SK-N-SH treated with all-trans-retinoic acid at 6 μM for 48 hours (cell line): ENCODE data around the gene CD52.

Source experiments
- ATAC-seq: fragments of 200-7000 bp; cut with Tn5 transposase; 3 replicates; pipeline ENCODE4 v1.9.1; 2020; ENCODE audit warnings: mild to moderate bottlenecking, moderate library complexity
- ARNTL ChIP-seq: fragments of 450-650 bp; formaldehyde crosslinking; IDR thresholded peaks from 2 replicates; pipeline ENCODE4 v1.5.0; 2020; ENCODE audit warnings: low read depth, mild to moderate bottlenecking, moderate library complexity, borderline replicate concordance
- BACH2 ChIP-seq: fragments of 250-450 bp; sonication (Bioruptor Pico); IDR thresholded peaks from 2 replicates; pipeline ENCODE4 v1.9.0; 2021; ENCODE audit warnings: mild to moderate bottlenecking, borderline replicate concordance
- CSDC2 ChIP-seq: fragments of 250-450 bp; sonication (Bioruptor Pico); IDR thresholded peaks from 2 replicates; pipeline ENCODE4 v1.5.0; 2020; ENCODE audit warnings: mild to moderate bottlenecking, moderate library complexity
- ESRRG ChIP-seq: fragments of 250-450 bp; sonication (Bioruptor Pico); IDR thresholded peaks from 2 replicates; pipeline ENCODE4 v1.6.1; 2021; ENCODE audit warnings: mild to moderate bottlenecking
- GLIS3 ChIP-seq: fragments of 250-450 bp; sonication (Bioruptor Pico); IDR thresholded peaks from 2 replicates; pipeline ENCODE4 v1.5.0; 2020; ENCODE audit warnings: mild to moderate bottlenecking, moderate library complexity
- ISL1 ChIP-seq: fragments of 250-450 bp; sonication (Bioruptor Pico); IDR thresholded peaks from 2 replicates; pipeline ENCODE4 v2.1.2; 2022; ENCODE audit warnings: mild to moderate bottlenecking, moderate library complexity
- OSR1 ChIP-seq: fragments of 250-450 bp; sonication (Bioruptor Pico); IDR thresholded peaks from 2 replicates; pipeline ENCODE4 v1.8.0; 2022; ENCODE audit warnings: moderate library complexity, mild to moderate bottlenecking, inconsistent platforms
- PPARA ChIP-seq: fragments of 250-450 bp; sonication (Bioruptor Pico); IDR thresholded peaks from 2 replicates; pipeline ENCODE4 v1.5.0; 2020; ENCODE audit warnings: mild to moderate bottlenecking, borderline replicate concordance
- RARB ChIP-seq: fragments of 250-450 bp; sonication (Bioruptor Pico); IDR thresholded peaks from 2 replicates; pipeline ENCODE4 v1.8.0; 2021; ENCODE audit warnings: mild to moderate bottlenecking, moderate library complexity
- SNAI2 ChIP-seq: fragments of 250-450 bp; sonication (Bioruptor Pico); IDR thresholded peaks from 2 replicates; pipeline ENCODE4 v1.5.0; 2020; ENCODE audit warnings: mild to moderate bottlenecking, moderate library complexity
- TCF4 ChIP-seq: fragments of 250-450 bp; sonication (Bioruptor Pico); IDR thresholded peaks from 2 replicates; pipeline ENCODE4 v1.8.0; 2021; ENCODE audit warnings: mild to moderate bottlenecking, moderate library complexity, borderline replicate concordance
- TSHZ2 ChIP-seq: fragments of 250-450 bp; sonication (Bioruptor Pico); IDR thresholded peaks from 2 replicates; pipeline ENCODE4 v1.5.0; 2020; ENCODE audit warnings: mild to moderate bottlenecking, moderate library complexity
- ZC3H10 ChIP-seq: fragments of 250-450 bp; sonication (Bioruptor Pico); IDR thresholded peaks from 2 replicates; pipeline ENCODE4 v1.5.1; 2021; ENCODE audit warnings: mild to moderate bottlenecking, moderate library complexity
- ZFP30 ChIP-seq: fragments of 450-650 bp; formaldehyde crosslinking; IDR thresholded peaks from 2 replicates; pipeline ENCODE4 v1.5.0; 2022; ENCODE audit warnings: mild to moderate bottlenecking, moderate library complexity
- ZNF70 ChIP-seq: fragments of 450-650 bp; formaldehyde crosslinking; IDR thresholded peaks from 2 replicates; pipeline ENCODE4 v1.5.0; 2020; ENCODE audit warnings: mild to moderate bottlenecking, moderate library complexity
- ZNF8 ChIP-seq: fragments of 450-650 bp; formaldehyde crosslinking; IDR thresholded peaks from 2 replicates; pipeline ENCODE4 v1.5.0; 2020; ENCODE audit warnings: mild to moderate bottlenecking, moderate library complexity
- TF ChIP-seq, protein P1 (sequence below): fragments of 250-450 bp; sonication (Bioruptor Pico); IDR thresholded peaks from 2 replicates; pipeline ENCODE4 v1.8.0; 2020; ENCODE audit warnings: mild to moderate bottlenecking, moderate library complexity, borderline replicate concordance
- TF ChIP-seq, protein P2 (sequence below): fragments of 250-450 bp; sonication (Bioruptor Pico); IDR thresholded peaks from 2 replicates; pipeline ENCODE4 v1.5.1; 2020; ENCODE audit warnings: low read depth, mild to moderate bottlenecking, moderate library complexity
- TF ChIP-seq, protein P3 (sequence below): fragments of 250-450 bp; sonication (Bioruptor Pico); IDR thresholded peaks from 2 replicates; pipeline ENCODE4 v1.5.1; 2021; ENCODE audit warnings: mild to moderate bottlenecking, moderate library complexity

The CD52 gene

DNA sequence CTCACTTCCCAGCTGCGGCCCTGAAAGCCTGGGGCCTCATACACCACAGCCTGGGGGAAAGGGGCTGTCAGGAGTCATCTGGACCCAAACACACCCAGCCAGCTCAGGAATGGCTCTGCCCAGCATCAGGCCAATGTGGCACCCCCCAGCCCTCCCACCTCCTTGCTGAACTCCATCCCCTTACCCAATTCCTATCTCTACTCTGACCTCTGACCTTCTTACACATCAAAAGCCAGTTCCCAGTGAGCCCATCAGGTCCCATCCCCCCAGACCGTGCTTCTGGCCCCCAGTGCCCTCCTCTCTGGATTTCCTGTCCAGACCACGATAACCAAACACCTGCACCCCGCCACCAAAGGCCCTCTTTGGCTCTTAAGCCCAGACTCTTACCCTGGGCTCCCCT is 19.9 kb downstream of the CD52 start:
- TF ChIP-seq TCF4 (CRISPR knock-in tag) (no peak), ARNTL (CRISPR knock-in tag) (no peak), CSDC2 (CRISPR knock-in tag) (no peak), ISL1 (CRISPR knock-in tag) (no peak), SNAI2 (no peak), PPARA (CRISPR knock-in tag) (no peak), RARB (CRISPR knock-in tag) (no peak), ZC3H10 (CRISPR knock-in tag) (no peak), ZNF8 (CRISPR knock-in tag) (no peak), GLIS3 (CRISPR knock-in tag) (no peak), OSR1 (CRISPR knock-in tag) (no peak), ZNF70 (CRISPR knock-in tag) (no peak)
- TF ChIP-seq, protein P1, sequence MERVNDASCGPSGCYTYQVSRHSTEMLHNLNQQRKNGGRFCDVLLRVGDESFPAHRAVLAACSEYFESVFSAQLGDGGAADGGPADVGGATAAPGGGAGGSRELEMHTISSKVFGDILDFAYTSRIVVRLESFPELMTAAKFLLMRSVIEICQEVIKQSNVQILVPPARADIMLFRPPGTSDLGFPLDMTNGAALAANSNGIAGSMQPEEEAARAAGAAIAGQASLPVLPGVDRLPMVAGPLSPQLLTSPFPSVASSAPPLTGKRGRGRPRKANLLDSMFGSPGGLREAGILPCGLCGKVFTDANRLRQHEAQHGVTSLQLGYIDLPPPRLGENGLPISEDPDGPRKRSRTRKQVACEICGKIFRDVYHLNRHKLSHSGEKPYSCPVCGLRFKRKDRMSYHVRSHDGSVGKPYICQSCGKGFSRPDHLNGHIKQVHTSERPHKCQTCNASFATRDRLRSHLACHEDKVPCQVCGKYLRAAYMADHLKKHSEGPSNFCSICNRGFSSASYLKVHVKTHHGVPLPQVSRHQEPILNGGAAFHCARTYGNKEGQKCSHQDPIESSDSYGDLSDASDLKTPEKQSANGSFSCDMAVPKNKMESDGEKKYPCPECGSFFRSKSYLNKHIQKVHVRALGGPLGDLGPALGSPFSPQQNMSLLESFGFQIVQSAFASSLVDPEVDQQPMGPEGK (CRISPR knock-in tag): no peak
- TF ChIP-seq, protein P2, sequence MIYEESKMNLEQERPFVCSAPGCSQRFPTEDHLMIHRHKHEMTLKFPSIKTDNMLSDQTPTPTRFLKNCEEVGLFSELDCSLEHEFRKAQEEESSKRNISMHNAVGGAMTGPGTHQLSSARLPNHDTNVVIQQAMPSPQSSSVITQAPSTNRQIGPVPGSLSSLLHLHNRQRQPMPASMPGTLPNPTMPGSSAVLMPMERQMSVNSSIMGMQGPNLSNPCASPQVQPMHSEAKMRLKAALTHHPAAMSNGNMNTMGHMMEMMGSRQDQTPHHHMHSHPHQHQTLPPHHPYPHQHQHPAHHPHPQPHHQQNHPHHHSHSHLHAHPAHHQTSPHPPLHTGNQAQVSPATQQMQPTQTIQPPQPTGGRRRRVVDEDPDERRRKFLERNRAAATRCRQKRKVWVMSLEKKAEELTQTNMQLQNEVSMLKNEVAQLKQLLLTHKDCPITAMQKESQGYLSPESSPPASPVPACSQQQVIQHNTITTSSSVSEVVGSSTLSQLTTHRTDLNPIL (CRISPR knock-in tag): no peak
- ATAC-seq: no peak

- TF ChIP-seq TSHZ2 (no peak), ZFP30 (CRISPR knock-in tag) (no peak)
- TF ChIP-seq, all 23 proteins: peak for 0
- ATAC-seq: no peak
Observed at GRCh38 chr1:26338670-26339069, 20.9 kb downstream of the CD52 start.

DNA sequence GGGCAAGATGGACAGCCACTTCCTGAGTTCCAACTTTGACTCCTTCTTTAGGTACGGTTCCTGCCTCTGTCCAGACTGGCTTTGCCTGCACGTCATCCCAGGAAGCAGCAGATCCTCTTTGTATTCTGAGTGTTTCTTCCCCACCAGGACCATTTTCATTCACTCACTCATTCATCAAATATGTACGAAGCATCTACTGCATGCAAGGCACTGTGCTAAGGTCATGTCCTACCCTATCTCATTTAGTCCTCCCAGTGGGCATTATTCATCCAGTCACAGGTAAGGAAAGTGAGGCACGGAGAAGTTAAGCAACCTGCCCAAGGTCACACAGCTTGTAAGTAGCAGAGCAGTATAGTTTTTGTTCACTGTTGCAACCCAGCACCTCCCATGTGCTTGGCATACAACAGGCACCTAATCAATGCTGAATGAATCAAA is 22.3 kb downstream of the CD52 start:
- no peak for TF ChIP-seq ZFP30 (CRISPR knock-in tag)
- TF ChIP-seq TSHZ2: no peak
- TF ChIP-seq TCF4 (CRISPR knock-in tag): no peak
- TF ChIP-seq ESRRG (CRISPR knock-in tag): no peak
- TF ChIP-seq, protein P3, sequence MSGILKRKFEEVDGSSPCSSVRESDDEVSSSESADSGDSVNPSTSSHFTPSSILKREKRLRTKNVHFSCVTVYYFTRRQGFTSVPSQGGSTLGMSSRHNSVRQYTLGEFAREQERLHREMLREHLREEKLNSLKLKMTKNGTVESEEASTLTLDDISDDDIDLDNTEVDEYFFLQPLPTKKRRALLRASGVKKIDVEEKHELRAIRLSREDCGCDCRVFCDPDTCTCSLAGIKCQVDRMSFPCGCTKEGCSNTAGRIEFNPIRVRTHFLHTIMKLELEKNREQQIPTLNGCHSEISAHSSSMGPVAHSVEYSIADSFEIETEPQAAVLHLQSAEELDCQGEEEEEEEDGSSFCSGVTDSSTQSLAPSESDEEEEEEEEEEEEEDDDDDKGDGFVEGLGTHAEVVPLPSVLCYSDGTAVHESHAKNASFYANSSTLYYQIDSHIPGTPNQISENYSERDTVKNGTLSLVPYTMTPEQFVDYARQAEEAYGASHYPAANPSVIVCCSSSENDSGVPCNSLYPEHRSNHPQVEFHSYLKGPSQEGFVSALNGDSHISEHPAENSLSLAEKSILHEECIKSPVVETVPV (CRISPR knock-in tag): no peak
- no peak for TF ChIP-seq ZNF8 (CRISPR knock-in tag)
- TF ChIP-seq CSDC2 (CRISPR knock-in tag): no peak
- TF ChIP-seq ZC3H10 (CRISPR knock-in tag): no peak
- no peak for TF ChIP-seq BACH2 (CRISPR knock-in tag)
- ATAC-seq: no peak
